Activated B cell treated with CpG ODN at 0.5 μM for 24 hours (primary cell): ENCODE measurements around the gene NUP54. TPM values are rescaled to one million over a fixed set of nuclear protein-coding genes. Genes with fewer than 3 reads are reported as not detected.

Experiments
- ATAC-seq: fragments of 200-7000 bp; cut with Tn5 transposase; one replicate; pipeline ENCODE4 v1.10.0; 2021; ENCODE audit warnings: low read depth, mild to moderate bottlenecking, moderate library complexity
- CTCF ChIA-PET: fragments of 350-600 bp; sonication (Branson Sonifier 250); formaldehyde crosslinking; loops from one replicate; lab custom pipeline; 2021; ENCODE audit warnings: antibody characterized with exemption; lab: Charles Lee
- POLR2A ChIA-PET: fragments of 350-600 bp; sonication (Branson Sonifier 250); formaldehyde crosslinking; loops from one replicate; lab custom pipeline; 2021; ENCODE audit warnings: antibody characterized with exemption; lab: Charles Lee
- DNase-seq: peaks from one replicate; pipeline ENCODE4 v3.0.0; 2022
- H3K27ac Mint-ChIP-seq: one replicate; pipeline ENCODE4 v1.8.0; 2020; ENCODE audit warnings: mixed read lengths
- H3K27me3 Mint-ChIP-seq: one replicate; pipeline ENCODE4 v1.8.0; 2021; ENCODE audit warnings: mixed read lengths
- H3K36me3 Mint-ChIP-seq: one replicate; pipeline ENCODE4 v1.8.0; 2021; ENCODE audit warnings: low read depth, mixed read lengths
- H3K4me1 Mint-ChIP-seq: one replicate; pipeline ENCODE4 v1.8.0; 2021; ENCODE audit warnings: mixed read lengths
- H3K4me3 Mint-ChIP-seq: one replicate; pipeline ENCODE4 v1.8.0; 2020; ENCODE audit warnings: mild to moderate bottlenecking, mixed read lengths
- H3K9me3 Mint-ChIP-seq: one replicate; pipeline ENCODE4 v1.8.0; 2020; ENCODE audit warnings: mixed read lengths
- CTCF ChIP-seq: fragments of 200-600 bp; IDR thresholded peaks from one replicate; pipeline ENCODE4 v1.8.0; 2022; ENCODE audit warnings: antibody characterized with exemption, mild to moderate bottlenecking
- intact Hi-C: fragments of 100-400 bp; cut with micrococcal nuclease; formaldehyde crosslinking; loops from one replicate; pipeline ENCODE4 v1.15.1; 2024
- total RNA-seq: library from RNA; stranded (reverse); gene quantifications from 2 replicates; pipeline ENCODE4 v1.2.3, GENCODE V29; 2022

NUP54 gene
- total RNA-seq, 1 donor from 2014 or later, result 58.9 TPM

- ChIA-PET POLR2A (interaction anchor here (0.5 kb wide), 1 partner anchor 944 kb away, joined by 4 read pairs; no protein-coding TSS in a partner anchor), CTCF (no interaction called here)
- H3K4me3 Mint-ChIP-seq, result no peak overlapping the region
Observed at GRCh38 chr4:76127754-76128153, 20.4 kb downstream of the NUP54 start.

DNA sequence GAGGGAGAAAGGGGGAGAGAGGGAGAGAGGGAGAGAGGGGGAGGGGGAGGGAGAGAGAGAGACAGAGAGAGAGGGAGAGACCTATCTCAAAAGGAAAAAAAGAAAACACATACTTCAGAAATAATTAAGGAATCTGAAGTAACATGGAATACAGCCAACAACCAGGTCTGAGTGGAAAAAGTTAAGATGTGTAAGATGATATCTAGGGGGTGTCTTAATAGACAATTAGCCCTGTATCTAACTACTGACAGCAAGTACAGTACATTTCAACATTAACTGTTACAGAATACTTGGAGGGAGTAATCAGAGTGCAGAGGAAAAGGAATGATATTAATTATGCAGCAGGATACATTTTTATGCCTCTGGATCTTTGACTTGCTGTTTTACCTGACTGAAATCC, 22.4 kb downstream of the NUP54 start:
- ChIA-PET CTCF (no interaction called here), POLR2A (no interaction called here)
- TF ChIP-seq CTCF, result no peak
- Mint-ChIP-seq H3K4me1 (no peaks in the 10 kb centered on the region), H3K27me3 (no peaks in the 10 kb centered on the region), H3K27ac (no peak overlapping the region), H3K4me3 (no peak overlapping the region), H3K36me3 (peaks cover 65% of the 10 kb centered on the region), H3K9me3 (no peaks in the 10 kb centered on the region)
- intact Hi-C loops, result no loop called here
- ATAC-seq, result no peak
- no peak for DNase-seq

More at GRCh38 chr4:76127754-76128153, 20.4 kb downstream of the NUP54 start:
- intact Hi-C loops, result no loop called here
- DNase-seq (no peak), ATAC-seq (no peak)
- Mint-ChIP-seq H3K27me3 (no peaks in the 10 kb centered on the region), H3K27ac (no peak overlapping the region), H3K9me3 (no peaks in the 10 kb centered on the region), H3K4me1 (no peaks in the 10 kb centered on the region), H3K36me3 (peaks cover 60% of the 10 kb centered on the region)
- no peak for TF ChIP-seq CTCF

GRCh38 chr4:76120199-76120598, 28.0 kb downstream of the NUP54 start:
- DNase-seq, result no peak
- POLR2A ChIA-PET, result interaction anchor here (0.7 kb wide), 1 partner anchor 130 kb away, joined by 7 read pairs; the partner anchor contains the start of gene SDAD1
- CTCF ChIA-PET, result no interaction called here
- Mint-ChIP-seq H3K4me1 (no peaks in the 10 kb centered on the region), H3K9me3 (peaks cover 8% of the 10 kb centered on the region), H3K27ac (no peak overlapping the region), H3K4me3 (no peak overlapping the region), H3K36me3 (peaks cover 78% of the 10 kb centered on the region), H3K27me3 (no peaks in the 10 kb centered on the region)
- ATAC-seq, result no peak
- no peak for TF ChIP-seq CTCF
- intact Hi-C loops, result no loop called here

DNA sequence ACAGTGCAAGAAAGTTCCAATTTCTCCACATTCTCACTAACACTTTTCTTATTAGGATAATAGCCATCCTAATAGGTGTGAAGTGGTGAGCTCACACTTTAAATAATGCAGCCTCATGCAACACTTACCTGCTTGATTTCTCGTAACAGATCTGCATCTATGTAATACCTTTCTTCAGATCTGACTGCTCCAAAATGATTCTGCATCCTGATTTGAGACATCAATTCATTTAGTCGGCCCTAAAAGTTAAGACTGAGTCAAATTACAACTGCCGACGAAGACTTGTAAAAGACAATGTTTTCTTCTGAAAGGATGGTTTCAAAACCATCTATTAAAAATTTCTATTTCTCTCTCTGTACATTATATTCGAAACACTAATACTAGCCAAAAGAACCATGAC, 30.7 kb downstream of the NUP54 start:
- Mint-ChIP-seq H3K9me3 (peaks cover 8% of the 10 kb centered on the region), H3K4me3 (no peak overlapping the region), H3K36me3 (peaks cover 68% of the 10 kb centered on the region), H3K27me3 (no peaks in the 10 kb centered on the region), H3K4me1 (no peaks in the 10 kb centered on the region), H3K27ac (no peak overlapping the region)
- ChIA-PET POLR2A (no interaction called here), CTCF (no interaction called here)
- no peak for DNase-seq
- no peak for ATAC-seq
- intact Hi-C loops, result no loop called here
- no peak for TF ChIP-seq CTCF

DNA sequence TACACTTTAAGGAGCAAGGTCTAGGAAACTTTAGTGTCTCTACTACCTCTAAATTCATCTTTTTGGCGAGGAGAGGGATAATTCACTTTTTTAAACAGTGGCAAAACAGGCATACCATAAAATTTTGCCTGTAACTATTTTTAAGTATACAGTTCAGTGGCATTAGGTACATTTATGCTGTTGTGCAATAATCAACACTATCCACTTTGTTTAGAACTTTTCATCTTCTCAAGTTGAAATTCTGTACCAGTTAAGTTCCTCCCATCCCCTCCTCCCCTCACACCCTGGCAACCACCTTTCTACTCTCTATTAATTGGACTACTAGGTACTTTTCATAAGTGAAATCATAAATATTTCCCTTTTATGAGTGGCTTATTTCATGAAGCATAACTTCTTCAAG, 31.4 kb downstream of the NUP54 start:
- no peak for TF ChIP-seq CTCF
- H3K4me1 Mint-ChIP-seq, result no peaks in the 10 kb centered on the region
- intact Hi-C loops, result no loop called here
- DNase-seq, result no peak
- ChIA-PET POLR2A (no interaction called here), CTCF (no interaction called here)
- no peak overlapping the region for H3K4me3 Mint-ChIP-seq
- H3K9me3 Mint-ChIP-seq, result peaks cover 8% of the 10 kb centered on the region
- no peaks in the 10 kb centered on the region for H3K27me3 Mint-ChIP-seq
- peaks cover 64% of the 10 kb centered on the region for H3K36me3 Mint-ChIP-seq
- no peak for ATAC-seq
- no peak overlapping the region for H3K27ac Mint-ChIP-seq
